HCT116 (cell line): ENCODE results near the gene PGAP3. TPM values are rescaled to one million over a fixed set of nuclear protein-coding genes. Genes with fewer than 3 reads are reported as not detected.

Source experiments
- ATAC-seq: fragments of 200-7000 bp; cut with Tn5 transposase; 2 replicates; pipeline ENCODE4 v1.9.1; 2020; ENCODE audit warnings: mild to moderate bottlenecking, moderate library complexity
- BruUV-seq: library from RNA; stranded (reverse); fragments of 400-500 nt; replicated peaks from 2 replicates; lab custom pipeline; 2021; lab: Mats Ljungman, UMichigan
- CTCF ChIA-PET: fragments of 300-600 bp; sonication (Branson Sonifier 250); formaldehyde crosslinking; loops from one replicate; lab custom pipeline; 2021; ENCODE audit warnings: antibody characterized with exemption; lab: Charles Lee
- POLR2A ChIA-PET: fragments of 300-600, 350-600 bp; sonication (Branson Sonifier 250); formaldehyde crosslinking; loops from one replicate; lab custom pipeline; 2021; ENCODE audit warnings: antibody characterized with exemption; lab: Charles Lee
- RAD21 ChIA-PET, 2 experiments: fragments of 300-600 bp; sonication (Branson Sonifier 250); formaldehyde crosslinking; loops; one replicate each; lab custom pipeline; 2023; ENCODE audit warnings: low total read pairs in 2 of 2; ENCODE audit not compliant: uncharacterized antibody in 2 of 2, unreplicated experiment in 2 of 2, low non-redundant PET in 1 of 2; lab: Charles Lee
- DNase-seq: peaks from one replicate; pipeline ENCODE4 v3.0.0-alpha.2; 2010; ENCODE audit warnings: low read depth, low spot score
- H2AFZ ChIP-seq: fragments of 200-600 bp; shearing (Covaris generic), sonication (generic); 2 replicates; pipeline ENCODE4 v1.6.1; 2017; ENCODE audit warnings: low read depth, mixed run types, mixed read lengths, antibody characterized with exemption, low read length; ENCODE audit not compliant: poor library complexity, severe bottlenecking
- H3K27ac ChIP-seq: 2 replicates; pipeline ENCODE4 v1.5.1; 2012; ENCODE audit warnings: low read depth, low read length
- H3K27me3 ChIP-seq: fragments of 200-600 bp; sonication (generic); 2 replicates; pipeline ENCODE4 v1.6.1; 2016; ENCODE audit warnings: mixed run types, low read length, mixed read lengths; ENCODE audit not compliant: insufficient read depth
- H3K36me3 ChIP-seq, 2 experiments: fragments of 200-500 bp in 1 of 2; fragments of 200-600 bp in 1 of 2; sonication (Bioruptor generic) in 1 of 2; sonication (generic) in 1 of 2; 2 replicates each; pipeline versions ENCODE4 v1.5.1 to v1.6.1; 2014 to 2016; ENCODE audit warnings: low read length in 2 of 2, inconsistent platforms in 1 of 2, mixed read lengths in 1 of 2, mixed run types in 1 of 2; ENCODE audit not compliant: insufficient read depth in 2 of 2, control insufficient read depth in 1 of 2
- H3K4me1 ChIP-seq, 2 experiments: fragments of 200-600 bp in 1 of 2; sonication (generic) in 1 of 2; 2 replicates each; pipeline versions ENCODE4 v1.5.1 to v1.6.1; 2012 to 2017; ENCODE audit warnings: low read length in 2 of 2, inconsistent platforms in 1 of 2, mild to moderate bottlenecking in 1 of 2, mixed read lengths in 1 of 2, mixed run types in 1 of 2, moderate library complexity in 1 of 2; ENCODE audit not compliant: insufficient read depth in 2 of 2, control insufficient read depth in 1 of 2
- H3K4me2 ChIP-seq: fragments of 200-600 bp; sonication (generic); 2 replicates; pipeline ENCODE4 v1.6.1; 2017; ENCODE audit warnings: mixed run types, low read length, mixed read lengths
- H3K4me3 ChIP-seq, 2 experiments: fragments of 200-600 bp in 1 of 2; sonication (generic) in 1 of 2; replicated peaks in 1 of 2; 2 replicates each; pipeline ENCODE4 v1.5.1; 2011 to 2016; ENCODE audit warnings: low read length in 2 of 2, control low read depth in 1 of 2, low read depth in 1 of 2, mild to moderate bottlenecking in 1 of 2, mixed read lengths in 1 of 2, mixed run types in 1 of 2
- H3K79me2 ChIP-seq: fragments of 200-600 bp; sonication (generic); 2 replicates; pipeline ENCODE4 v1.6.1; 2017; ENCODE audit warnings: mild to moderate bottlenecking, mixed run types, low read length, moderate library complexity, mixed read lengths; ENCODE audit not compliant: insufficient read depth
- H3K9ac ChIP-seq: fragments of 200-600 bp; sonication (generic); 2 replicates; pipeline ENCODE4 v1.6.1; 2016; ENCODE audit warnings: low read length, mixed read lengths
- H3K9me2 ChIP-seq: fragments of 200-600 bp; sonication (generic), shearing (Covaris generic); 2 replicates; pipeline ENCODE4 v1.6.1; 2017; ENCODE audit warnings: mixed run types, mild to moderate bottlenecking, moderate library complexity; ENCODE audit not compliant: insufficient read depth
- H3K9me3 ChIP-seq, 2 experiments: fragments of 200-500 bp in 1 of 2; fragments of 200-600 bp in 1 of 2; sonication (Bioruptor generic) in 1 of 2; sonication (generic) in 1 of 2; 2 replicates each; pipeline ENCODE4 v1.6.1; 2014 to 2017; ENCODE audit warnings: low read length in 2 of 2, mixed read lengths in 2 of 2, inconsistent platforms in 1 of 2, low read depth in 1 of 2, mild to moderate bottlenecking in 1 of 2, mixed run types in 1 of 2, moderate library complexity in 1 of 2; ENCODE audit not compliant: control insufficient read depth in 1 of 2, insufficient read depth in 1 of 2
- H4K20me1 ChIP-seq: fragments of 200-600 bp; sonication (generic), shearing (Covaris generic); 2 replicates; pipeline ENCODE4 v1.6.1; 2017; ENCODE audit warnings: mixed run types, mild to moderate bottlenecking, moderate library complexity; ENCODE audit not compliant: insufficient read depth
- CEBPB ChIP-seq: IDR thresholded peaks from 2 replicates; pipeline ENCODE4 v1.6.1; 2012; ENCODE audit warnings: low read depth
- EGR1 ChIP-seq: IDR thresholded peaks from 2 replicates; pipeline ENCODE4 v1.6.1; 2012; ENCODE audit warnings: low read depth
- EZH2 ChIP-seq: fragments of 200-600 bp; sonication (generic); IDR thresholded peaks from 2 replicates; pipeline ENCODE4 v1.6.1; 2017; ENCODE audit warnings: antibody characterized with exemption, mixed run types
- POLR2A ChIP-seq: IDR thresholded peaks from 2 replicates; pipeline ENCODE4 v1.7.0; 2011; ENCODE audit warnings: borderline replicate concordance; ENCODE audit not compliant: insufficient read depth, insufficient read length; ENCODE audit errors: extremely low read depth
- POLR2AphosphoS5 ChIP-seq: IDR thresholded peaks from 2 replicates; pipeline ENCODE4 v1.6.1; 2011; ENCODE audit warnings: mild to moderate bottlenecking, low read depth, low read length, moderate library complexity
- SIN3A ChIP-seq: IDR thresholded peaks from 2 replicates; pipeline ENCODE4 v1.6.1; 2012; ENCODE audit warnings: low read depth
- SP1 ChIP-seq: IDR thresholded peaks from 2 replicates; pipeline ENCODE4 v1.6.1; 2012; ENCODE audit warnings: low read depth
- SRF ChIP-seq: IDR thresholded peaks from 2 replicates; pipeline ENCODE4 v1.6.1; 2012; ENCODE audit warnings: low read depth
- TCF7L2 ChIP-seq: IDR thresholded peaks from 2 replicates; pipeline ENCODE4 v1.7.0; 2011; ENCODE audit warnings: borderline replicate concordance, inconsistent platforms; ENCODE audit not compliant: insufficient read depth, insufficient read length; ENCODE audit errors: extremely low read depth
- YY1 ChIP-seq: IDR thresholded peaks from 2 replicates; pipeline ENCODE4 v1.6.1; 2011; ENCODE audit warnings: low read length, low read depth, moderate library complexity, mild to moderate bottlenecking; ENCODE audit not compliant: insufficient replicate concordance; ENCODE audit errors: extremely low read depth
- intact Hi-C: fragments of 100-400 bp; cut with micrococcal nuclease; formaldehyde crosslinking; loops from 2 replicates; pipeline ENCODE4 v1.10.0; 2022
- total RNA-seq: library from RNA; stranded (reverse); gene quantifications from one replicate; pipeline ENCODE4 v1.2.1, GENCODE V29; 2021; ENCODE audit not compliant: unreplicated experiment
- TF ChIP-seq, protein P1 (sequence below), 3 experiments: fragments of 200-600 bp in 1 of 3; sonication (generic) in 1 of 3; IDR thresholded peaks in 2 of 3; conservative IDR thresholded peaks in 1 of 3; 2 replicates each; pipeline ENCODE4 v1.5.1; 2012 to 2017; ENCODE audit warnings: low read depth in 2 of 3, low read length in 2 of 3, antibody characterized with exemption in 1 of 3, borderline replicate concordance in 1 of 3, control low read depth in 1 of 3, mild to moderate bottlenecking in 1 of 3, mixed read lengths in 1 of 3, mixed run types in 1 of 3, moderate library complexity in 1 of 3; ENCODE audit not compliant: insufficient read depth in 1 of 3
- TF ChIP-seq, protein P2 (sequence below): IDR thresholded peaks from 2 replicates; pipeline ENCODE4 v1.6.1; 2012
- TF ChIP-seq, protein P3 (sequence below): IDR thresholded peaks from 2 replicates; pipeline ENCODE4 v1.6.1; 2011; ENCODE audit warnings: mild to moderate bottlenecking, low read length, moderate library complexity; ENCODE audit not compliant: insufficient replicate concordance; ENCODE audit errors: extremely low read depth
- TF ChIP-seq, protein P4 (sequence below): IDR thresholded peaks from 2 replicates; pipeline ENCODE4 v1.6.1; 2012

PGAP3 gene
- total RNA-seq, 1 experiment from 2014 or later: 15.2 TPM

DNA sequence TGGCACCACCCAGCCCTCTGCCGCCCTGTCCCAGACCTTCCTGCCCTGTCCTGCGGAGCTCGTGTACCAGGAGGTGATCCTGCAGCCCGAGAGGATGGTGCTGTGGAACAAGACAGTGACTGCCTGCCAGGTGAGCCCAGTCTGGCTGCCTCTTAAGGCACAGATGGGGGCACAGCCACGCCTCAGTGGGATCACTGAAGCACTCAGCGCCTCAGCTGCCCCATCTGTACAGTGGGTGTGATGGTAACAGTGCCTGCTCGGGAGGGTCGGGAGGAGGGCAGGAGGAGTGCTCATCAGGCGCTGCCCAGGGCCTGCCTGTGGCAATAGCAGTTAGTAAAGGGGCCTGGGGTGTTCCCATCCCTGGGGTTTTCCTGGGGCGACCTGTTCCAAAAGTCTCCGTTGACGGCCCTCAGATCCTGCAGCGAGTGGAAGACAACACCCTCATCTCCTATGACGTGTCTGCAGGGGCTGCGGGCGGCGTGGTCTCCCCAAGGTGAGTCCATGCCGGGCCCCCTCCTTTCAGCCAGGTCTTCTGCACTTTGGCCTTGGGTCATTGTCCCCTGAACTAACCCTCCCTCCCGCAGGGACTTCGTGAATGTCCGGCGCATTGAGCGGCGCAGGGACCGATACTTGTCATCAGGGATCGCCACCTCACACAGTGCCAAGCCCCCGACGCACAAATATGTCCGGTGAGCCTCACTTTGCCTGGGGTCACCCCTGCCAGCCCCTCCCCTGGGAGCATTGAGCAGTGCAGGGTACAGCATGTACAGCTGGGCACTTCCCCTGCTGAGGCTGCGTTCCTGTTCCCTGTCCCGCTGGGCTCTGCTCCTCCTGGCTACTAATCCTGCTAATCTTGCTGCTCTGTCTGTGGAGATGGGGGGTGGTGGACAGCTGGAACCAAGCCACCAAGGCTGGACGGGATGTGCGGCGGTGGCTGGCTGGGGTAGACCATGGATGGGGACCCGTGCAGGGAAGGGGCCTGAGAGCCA lies 27.2 kb downstream of the PGAP3 start:
- DNase-seq: no peak
- Histone ChIP-seq H2AFZ (no peak overlapping the region), H3K79me2 (no peaks in the 10 kb centered on the region), H3K27me3 (no peaks in the 10 kb centered on the region), H3K9me3 (no peaks in the 10 kb centered on the region), H3K27ac (no peak overlapping the region; the same call in 1 of the 2 replicates), H3K4me3 (no peak overlapping the region), H3K4me1 (peaks cover 22 to 27% of the 10 kb centered on the region in 2 experiments), H3K36me3 (peaks cover 2 to 5% of the 10 kb centered on the region in 2 experiments; a peak in 1 of 4 replicates), H3K9me2 (no peaks in the 10 kb centered on the region), H4K20me1 (no peaks in the 10 kb centered on the region), H3K9ac (no peak overlapping the region), H3K4me2 (no peak overlapping the region)
- ChIA-PET RAD21 (no interaction called here), POLR2A (no interaction called here), CTCF (no interaction called here)
- intact Hi-C loops: no loop called here
- ATAC-seq: no peak
- BruUV-seq: no TSS peak
- TF ChIP-seq CEBPB (no peak), POLR2A (no peak), EZH2 (no peak), YY1 (no peak), SRF (no peak), POLR2AphosphoS5 (no peak), SP1 (no peak), EGR1 (no peak), SIN3A (no peak), TCF7L2 (no peak)
- TF ChIP-seq, protein P1, sequence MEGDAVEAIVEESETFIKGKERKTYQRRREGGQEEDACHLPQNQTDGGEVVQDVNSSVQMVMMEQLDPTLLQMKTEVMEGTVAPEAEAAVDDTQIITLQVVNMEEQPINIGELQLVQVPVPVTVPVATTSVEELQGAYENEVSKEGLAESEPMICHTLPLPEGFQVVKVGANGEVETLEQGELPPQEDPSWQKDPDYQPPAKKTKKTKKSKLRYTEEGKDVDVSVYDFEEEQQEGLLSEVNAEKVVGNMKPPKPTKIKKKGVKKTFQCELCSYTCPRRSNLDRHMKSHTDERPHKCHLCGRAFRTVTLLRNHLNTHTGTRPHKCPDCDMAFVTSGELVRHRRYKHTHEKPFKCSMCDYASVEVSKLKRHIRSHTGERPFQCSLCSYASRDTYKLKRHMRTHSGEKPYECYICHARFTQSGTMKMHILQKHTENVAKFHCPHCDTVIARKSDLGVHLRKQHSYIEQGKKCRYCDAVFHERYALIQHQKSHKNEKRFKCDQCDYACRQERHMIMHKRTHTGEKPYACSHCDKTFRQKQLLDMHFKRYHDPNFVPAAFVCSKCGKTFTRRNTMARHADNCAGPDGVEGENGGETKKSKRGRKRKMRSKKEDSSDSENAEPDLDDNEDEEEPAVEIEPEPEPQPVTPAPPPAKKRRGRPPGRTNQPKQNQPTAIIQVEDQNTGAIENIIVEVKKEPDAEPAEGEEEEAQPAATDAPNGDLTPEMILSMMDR (IDR thresholded peaks at IDR 0.05 in 2 of 3, conservative IDR thresholded peaks at IDR 0.05 in 1 of 3; ENCODE audit: borderline replicate concordance in 1 of 3, insufficient read depth in 1 of 3, low read depth in 2 of 3, low read length in 2 of 3): no peak
- TF ChIP-seq, protein P2, sequence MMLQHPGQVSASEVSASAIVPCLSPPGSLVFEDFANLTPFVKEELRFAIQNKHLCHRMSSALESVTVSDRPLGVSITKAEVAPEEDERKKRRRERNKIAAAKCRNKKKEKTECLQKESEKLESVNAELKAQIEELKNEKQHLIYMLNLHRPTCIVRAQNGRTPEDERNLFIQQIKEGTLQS: no peak
- TF ChIP-seq, protein P3, sequence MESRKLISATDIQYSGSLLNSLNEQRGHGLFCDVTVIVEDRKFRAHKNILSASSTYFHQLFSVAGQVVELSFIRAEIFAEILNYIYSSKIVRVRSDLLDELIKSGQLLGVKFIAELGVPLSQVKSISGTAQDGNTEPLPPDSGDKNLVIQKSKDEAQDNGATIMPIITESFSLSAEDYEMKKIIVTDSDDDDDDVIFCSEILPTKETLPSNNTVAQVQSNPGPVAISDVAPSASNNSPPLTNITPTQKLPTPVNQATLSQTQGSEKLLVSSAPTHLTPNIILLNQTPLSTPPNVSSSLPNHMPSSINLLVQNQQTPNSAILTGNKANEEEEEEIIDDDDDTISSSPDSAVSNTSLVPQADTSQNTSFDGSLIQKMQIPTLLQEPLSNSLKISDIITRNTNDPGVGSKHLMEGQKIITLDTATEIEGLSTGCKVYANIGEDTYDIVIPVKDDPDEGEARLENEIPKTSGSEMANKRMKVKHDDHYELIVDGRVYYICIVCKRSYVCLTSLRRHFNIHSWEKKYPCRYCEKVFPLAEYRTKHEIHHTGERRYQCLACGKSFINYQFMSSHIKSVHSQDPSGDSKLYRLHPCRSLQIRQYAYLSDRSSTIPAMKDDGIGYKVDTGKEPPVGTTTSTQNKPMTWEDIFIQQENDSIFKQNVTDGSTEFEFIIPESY: no peak
- TF ChIP-seq, protein P4, sequence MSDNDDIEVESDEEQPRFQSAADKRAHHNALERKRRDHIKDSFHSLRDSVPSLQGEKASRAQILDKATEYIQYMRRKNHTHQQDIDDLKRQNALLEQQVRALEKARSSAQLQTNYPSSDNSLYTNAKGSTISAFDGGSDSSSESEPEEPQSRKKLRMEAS: no peak
